Right lobe of liver (tissue), 6 donors: Measurements from ENCODE around the gene MYO1H. TPM values are rescaled to one million over a fixed set of nuclear protein-coding genes. Genes with fewer than 3 reads are reported as not detected.

Experiments used
- ATAC-seq, 4 donors: fragments of 200-7000 bp; cut with Tn5 transposase; one replicate each; pipeline ENCODE4 v1.9.1; 2020; ENCODE audit warnings: mild to moderate bottlenecking in 4 of 4, moderate library complexity in 4 of 4
- DNase-seq, 3 donors: peaks; one replicate each; pipeline ENCODE4 v3.0.0-alpha.2; 2020
- H3K27ac ChIP-seq, 3 donors: fragments of 200-600 bp; one replicate each; pipeline ENCODE4 v1.8.0; 2022
- H3K27me3 ChIP-seq, 2 donors: fragments of 200-600 bp; one replicate each; pipeline ENCODE4 v1.8.0; 2022
- H3K36me3 ChIP-seq, 4 donors: fragments of 200-600 bp; sonication (generic) in 1 of 4; one replicate each; pipeline versions ENCODE4 v1.5.1 to v1.8.0; 2017 to 2022; ENCODE audit warnings: control low read depth in 1 of 4
- H3K4me1 ChIP-seq, 4 donors: fragments of 200-600 bp; sonication (generic) in 1 of 4; one replicate each; pipeline versions ENCODE4 v1.5.1 to v1.8.0; 2017 to 2022; ENCODE audit warnings: control low read depth in 1 of 4
- H3K4me3 ChIP-seq, 3 donors: fragments of 200-600 bp; one replicate each; pipeline ENCODE4 v1.8.0; 2022
- H3K9me3 ChIP-seq, 4 donors: fragments of 200-600 bp; sonication (generic) in 1 of 4; one replicate each; pipeline versions ENCODE4 v1.5.1 to v1.8.0; 2017 to 2022; ENCODE audit warnings: control low read depth in 1 of 4
- POLR2A ChIP-seq: fragments of 450-650 bp; IDR thresholded peaks from one replicate; pipeline ENCODE4 v1.6.1; 2017; ENCODE audit warnings: antibody characterized with exemption, mild to moderate bottlenecking
- WGBS: methylation state at CpG from one replicate; pipeline ENCODE4 v1.1.6; 2018; ENCODE audit warnings: low coverage, low lambda C conversion rate; ENCODE audit not compliant: insufficient coverage; ENCODE audit errors: missing lambda C conversion rate; 5-methylcytosine and 5-hydroxymethylcytosine counted together
- intact Hi-C, 2 donors: fragments of 100-400 bp; cut with DNase I; formaldehyde crosslinking; loops; one replicate each; pipeline versions ENCODE4 v1.11.2 to v1.14.1; 2022
- long read RNA-seq: library from polyadenylated mRNA; unstranded; transcript quantifications from one replicate; pipeline ENCODE4 v2.0.0, GENCODE V29; 2019
- total RNA-seq, 6 experiments: library from RNA; depleted of rRNA in 2 of 6; stranded (reverse); fragments of >200 nt in 2 of 6; fragmentation: NEBNext Ultra II Directional in 3 of 6; extraction: Animal tissue kit (Norgen Biotek cat#: 25700) in 3 of 6; gene quantifications; one replicate each; pipeline versions ENCODE4 v1.1.0 to v1.2.4, GENCODE V29; 2016 to 2023
- TF ChIP-seq, protein P1 (sequence below), 4 donors: fragments of 200-600 bp in 3 of 4; fragments of 450-650 bp in 1 of 4; IDR thresholded peaks; one replicate each; pipeline versions ENCODE4 v1.5.1 to v1.8.0; 2016 to 2022; ENCODE audit warnings: antibody characterized with exemption in 4 of 4, mild to moderate bottlenecking in 2 of 4
- donor health status: DM: no; HTN: yes; CAD: no.
- donor health status: DM: no; HTN: no; CAD: no.
- donor health status: DM: no; HTN: no; CAD: no.
- donor health status: DM: no; HTN: yes; CAD: no.
- donor health status: DM: no; HTN: yes; CAD: no.

The MYO1H gene, protein sequence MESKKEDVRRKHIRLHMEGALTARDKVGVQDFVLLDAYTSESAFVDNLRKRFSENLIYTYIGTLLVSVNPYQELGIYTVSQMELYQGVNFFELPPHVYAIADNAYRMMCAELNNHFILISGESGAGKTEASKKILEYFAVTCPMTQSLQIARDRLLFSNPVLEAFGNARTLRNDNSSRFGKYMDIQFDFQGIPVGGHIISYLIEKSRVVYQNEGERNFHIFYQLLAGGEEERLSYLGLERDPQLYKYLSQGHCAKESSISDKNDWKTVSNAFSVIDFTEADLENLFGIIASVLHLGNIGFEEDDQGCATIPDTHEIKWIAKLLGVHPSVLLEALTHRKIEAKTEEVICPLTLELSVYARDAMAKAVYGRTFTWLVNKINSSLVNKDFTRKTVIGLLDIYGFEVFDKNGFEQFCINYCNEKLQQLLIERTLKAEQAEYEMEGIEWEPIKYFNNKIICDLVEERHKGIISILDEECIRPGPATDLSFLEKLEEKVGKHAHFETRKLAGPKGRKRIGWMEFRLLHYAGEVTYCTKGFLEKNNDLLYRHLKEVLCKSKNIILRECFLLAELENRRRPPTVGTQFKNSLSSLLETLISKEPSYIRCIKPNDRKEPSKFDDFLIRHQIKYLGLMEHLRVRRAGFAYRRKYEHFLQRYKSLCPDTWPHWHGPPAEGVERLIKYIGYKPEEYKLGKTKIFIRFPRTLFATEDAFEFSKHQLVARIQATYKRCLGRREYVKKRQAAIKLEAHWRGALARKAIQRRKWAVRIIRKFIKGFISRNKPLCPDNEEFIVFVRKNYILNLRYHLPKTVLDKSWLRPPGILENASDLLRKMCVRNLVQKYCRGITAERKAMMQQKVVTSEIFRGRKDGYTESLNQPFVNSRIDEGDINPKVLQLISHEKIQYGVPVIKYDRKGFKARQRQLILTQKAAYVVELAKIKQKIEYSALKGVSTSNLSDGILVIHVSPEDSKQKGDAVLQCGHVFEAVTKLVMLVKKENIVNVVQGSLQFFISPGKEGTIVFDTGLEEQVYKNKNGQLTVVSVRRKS
- total RNA-seq = not detected
- long read RNA-seq = 0 reads

DNA sequence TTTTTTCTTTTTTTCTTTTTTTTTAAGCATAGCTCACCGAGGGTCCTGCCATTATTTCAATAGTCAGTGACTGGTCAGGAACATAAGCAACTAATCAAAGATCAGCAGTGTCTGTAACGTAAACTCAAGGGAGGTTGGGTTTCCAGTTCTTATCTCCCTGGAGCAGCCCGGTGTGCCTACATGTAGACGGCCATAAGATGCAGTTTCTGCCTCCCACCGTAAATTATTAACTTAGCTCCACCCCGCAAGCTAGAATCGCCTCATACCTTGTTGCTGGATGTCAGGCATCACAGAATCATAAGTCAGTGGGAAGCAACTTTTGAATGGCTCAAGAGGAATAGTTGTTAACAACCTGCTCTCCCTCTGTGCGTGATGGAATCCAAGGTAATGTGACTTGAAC lies at the start of gene MYO1H:
MYO1H (plus strand) TSS at position 312 of the 400 bp plus-strand sequence; CDS start at position 373, 61 bp downstream.
- no peak within 1 kb of the TSS for H3K27ac ChIP-seq
- no peaks in the 10 kb centered on the region for H3K27me3 ChIP-seq
- no peaks in the 10 kb centered on the region for H3K4me1 ChIP-seq
- H3K9me3 ChIP-seq = no peaks in the 10 kb centered on the region
- WGBS = 71% methylated on average over 6 of the region's 8 CpGs
- TF ChIP-seq, protein P1, sequence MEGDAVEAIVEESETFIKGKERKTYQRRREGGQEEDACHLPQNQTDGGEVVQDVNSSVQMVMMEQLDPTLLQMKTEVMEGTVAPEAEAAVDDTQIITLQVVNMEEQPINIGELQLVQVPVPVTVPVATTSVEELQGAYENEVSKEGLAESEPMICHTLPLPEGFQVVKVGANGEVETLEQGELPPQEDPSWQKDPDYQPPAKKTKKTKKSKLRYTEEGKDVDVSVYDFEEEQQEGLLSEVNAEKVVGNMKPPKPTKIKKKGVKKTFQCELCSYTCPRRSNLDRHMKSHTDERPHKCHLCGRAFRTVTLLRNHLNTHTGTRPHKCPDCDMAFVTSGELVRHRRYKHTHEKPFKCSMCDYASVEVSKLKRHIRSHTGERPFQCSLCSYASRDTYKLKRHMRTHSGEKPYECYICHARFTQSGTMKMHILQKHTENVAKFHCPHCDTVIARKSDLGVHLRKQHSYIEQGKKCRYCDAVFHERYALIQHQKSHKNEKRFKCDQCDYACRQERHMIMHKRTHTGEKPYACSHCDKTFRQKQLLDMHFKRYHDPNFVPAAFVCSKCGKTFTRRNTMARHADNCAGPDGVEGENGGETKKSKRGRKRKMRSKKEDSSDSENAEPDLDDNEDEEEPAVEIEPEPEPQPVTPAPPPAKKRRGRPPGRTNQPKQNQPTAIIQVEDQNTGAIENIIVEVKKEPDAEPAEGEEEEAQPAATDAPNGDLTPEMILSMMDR (IDR thresholded peaks at IDR 0.05) = no peak
- TF ChIP-seq POLR2A = no peak
- no peak for ATAC-seq
- H3K4me3 ChIP-seq = no peak within 1 kb of the TSS
- intact Hi-C loops = no loop called here
- no peaks in the 10 kb centered on the region for H3K36me3 ChIP-seq
- DNase-seq = no peak

DNA sequence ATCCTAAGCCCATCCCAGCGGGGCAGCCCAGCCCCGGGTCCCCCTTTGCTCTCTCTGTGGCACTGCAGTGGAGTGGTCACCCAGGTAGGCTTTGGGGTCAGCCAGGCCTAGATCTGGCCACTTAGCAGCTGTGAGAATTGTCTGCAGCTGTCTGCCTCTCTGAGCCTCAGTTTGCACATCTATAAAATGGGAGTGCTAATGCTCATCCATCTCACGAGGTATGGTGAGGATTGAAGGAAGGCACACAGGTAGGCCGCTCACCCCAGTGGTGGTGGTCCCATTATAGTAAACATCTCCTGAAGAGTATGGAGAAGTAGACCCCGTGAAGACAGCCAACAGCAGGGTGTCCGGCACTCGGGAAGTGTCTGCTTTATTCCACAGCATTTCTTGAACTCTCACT lies 47.9 kb upstream of the MYO1H start:
- H3K27me3 ChIP-seq = no peaks in the 10 kb centered on the region
- no peak overlapping the region for H3K4me3 ChIP-seq
- peaks cover 0 to 10% (median 0%) of the 10 kb centered on the region in 4 donors for H3K4me1 ChIP-seq
- DNase-seq (no peak), ATAC-seq (no peak)
- intact Hi-C loops = no loop called here
- H3K36me3 ChIP-seq = no peaks in the 10 kb centered on the region
- H3K9me3 ChIP-seq = no peaks in the 10 kb centered on the region
- H3K27ac ChIP-seq = no peak overlapping the region
- TF ChIP-seq, protein P1 (IDR thresholded peaks at IDR 0.05) = no peak
- TF ChIP-seq POLR2A = no peak
- WGBS = no CpG with 5 or more reads among the region's 7 CpGs

DNA sequence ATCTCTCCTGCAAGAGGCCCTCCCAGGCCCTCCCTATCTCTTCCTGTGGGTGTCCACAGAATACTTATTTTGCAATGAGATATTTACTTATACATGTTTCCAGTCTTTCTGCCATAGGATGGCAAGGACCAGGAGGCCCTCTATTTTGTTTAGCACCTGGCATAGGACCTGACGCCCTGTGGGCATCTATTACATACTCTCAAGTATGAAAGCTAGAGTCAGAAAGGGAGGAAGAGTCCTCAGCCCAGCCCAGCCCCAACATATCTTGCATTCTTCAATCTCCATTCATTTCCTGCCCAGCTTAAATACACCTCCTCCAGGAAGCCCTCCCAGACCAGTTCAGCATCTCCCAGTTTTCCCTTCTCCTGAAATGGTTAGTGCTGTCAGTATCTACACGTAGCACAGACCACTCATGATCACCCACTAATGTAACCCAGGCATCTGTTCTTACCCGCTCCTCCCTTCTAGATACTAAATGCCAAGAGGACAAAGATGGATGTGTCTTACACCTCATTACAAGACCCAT lies 46.0 kb upstream of the MYO1H start:
- WGBS = 79% methylated on average over 3 of the region's 3 CpGs
- H3K9me3 ChIP-seq = no peaks in the 10 kb centered on the region
- no peak for DNase-seq
- H3K4me3 ChIP-seq = no peak overlapping the region
- H3K27ac ChIP-seq = no peak overlapping the region
- H3K36me3 ChIP-seq = no peaks in the 10 kb centered on the region
- TF ChIP-seq, protein P1 (IDR thresholded peaks at IDR 0.05) = no peak
- no peak for TF ChIP-seq POLR2A
- H3K4me1 ChIP-seq = peaks cover 0 to 10% (median 0%) of the 10 kb centered on the region in 4 donors
- no peak for ATAC-seq
- intact Hi-C loops = no loop called here
- no peaks in the 10 kb centered on the region for H3K27me3 ChIP-seq

DNA sequence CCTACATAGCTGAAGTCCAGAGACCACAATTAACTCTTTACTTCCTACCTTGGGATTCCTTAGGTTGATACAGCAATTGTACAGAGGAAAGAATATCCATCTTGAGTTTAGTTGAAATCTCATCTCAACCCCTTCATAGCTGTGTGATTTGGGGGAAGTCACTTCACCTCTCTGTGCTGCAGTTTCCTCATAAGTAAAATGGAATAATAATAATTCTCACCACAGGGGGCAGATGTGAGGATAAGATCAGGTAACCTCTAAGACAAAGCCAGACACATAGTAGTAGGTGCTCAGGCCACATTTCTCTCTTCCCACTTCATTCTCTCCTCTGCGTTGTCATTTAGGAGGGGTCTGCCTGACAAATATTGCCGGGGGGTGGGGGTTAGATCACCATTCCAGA lies 45.3 kb upstream of the MYO1H start:
- no peak for TF ChIP-seq POLR2A
- TF ChIP-seq, protein P1 (IDR thresholded peaks at IDR 0.05) = peak in 2 of 4 donors; percentile 9 to 23
- no peak overlapping the region for H3K4me3 ChIP-seq
- no peak for DNase-seq
- H3K27me3 ChIP-seq = no peaks in the 10 kb centered on the region
- H3K9me3 ChIP-seq = no peaks in the 10 kb centered on the region
- peaks cover 0 to 10% (median 0%) of the 10 kb centered on the region in 4 donors for H3K4me1 ChIP-seq
- WGBS = 52% methylated on average over 2 of the region's 2 CpGs
- intact Hi-C loops = no loop called here
- no peak overlapping the region for H3K27ac ChIP-seq
- peak in 3 of 4 donors; percentile 11 to 45 (median 23) for ATAC-seq
- H3K36me3 ChIP-seq = no peaks in the 10 kb centered on the region
